EL (cell line): ENCODE measurements around the gene KCNN3.
A peak's percentile ranks its signal among the peaks of the same experiment; 100 is the strongest.

ENCODE experiments used
- DNase-seq: peaks from one replicate; pipeline ENCODE4 v3.0.0-alpha.2; 2016

KCNN3 gene

GRCh38 chr1:154878371-154879037 is 8.4 kb upstream of the KCNN3 start:
- DNase-seq, result peak; percentile 66

GRCh38 chr1:154877370-154877974 is 7.4 kb upstream of the KCNN3 start:
- DNase-seq, result no peak

- no peak for DNase-seq
Measured at GRCh38 chr1:154876842-154877369, 6.8 kb upstream of the KCNN3 start.

GRCh38 chr1:154874465-154874864 is 4.4 kb upstream of the KCNN3 start:
- DNase-seq, result no peak

GRCh38 chr1:154873321-154873950 is 3.4 kb upstream of the KCNN3 start:
- DNase-seq, result no peak

- DNase-seq, result no peak
Measured at GRCh38 chr1:154871374-154871773, 1.3 kb upstream of the KCNN3 start.

- DNase-seq, result no peak
Measured at GRCh38 chr1:154870734-154871133, 653 bp upstream of the KCNN3 start.

GRCh38 chr1:154869351-154870114 is 548 bp downstream of the KCNN3 start:
- DNase-seq, result peak; percentile 63

GRCh38 chr1:154867841-154868605 is 2.1 kb downstream of the KCNN3 start:
- DNase-seq, result peak; percentile 9

- DNase-seq, result peak; percentile 85
Measured at GRCh38 chr1:154867064-154867825, 2.8 kb downstream of the KCNN3 start.

- DNase-seq, result peak; percentile 61
Measured at GRCh38 chr1:154866257-154867063, 3.6 kb downstream of the KCNN3 start.

- DNase-seq, result no peak
Measured at GRCh38 chr1:154865442-154866256, 4.4 kb downstream of the KCNN3 start.

GRCh38 chr1:154864189-154864975 is 5.7 kb downstream of the KCNN3 start:
- no peak for DNase-seq

GRCh38 chr1:154863315-154864174 is 6.5 kb downstream of the KCNN3 start:
- peak; percentile 72 for DNase-seq

- no peak for DNase-seq
Measured at GRCh38 chr1:154862907-154863306, 7.2 kb downstream of the KCNN3 start.

GRCh38 chr1:154861607-154862094 is 8.4 kb downstream of the KCNN3 start:
- DNase-seq, result peak; percentile 62

- peak; percentile 22 for DNase-seq
Measured at GRCh38 chr1:154860156-154860870, 9.8 kb downstream of the KCNN3 start.
